Spleen (tissue), 7 donors: Measurements from ENCODE around the gene ST6GAL1.

Experiments used
- CTCF ChIP-seq, 11 experiments: fragments of 200-600 bp in 7 of 11; fragments of 450-650 bp in 4 of 11; sonication (generic) in 4 of 11; IDR thresholded peaks in 8 of 11; conservative IDR thresholded peaks in 3 of 11; 1 replicate in 7 of 11; 2 replicates in 4 of 11; pipeline versions ENCODE4 v1.4.0 to v1.8.0; 2016 to 2021; ENCODE audit warnings: antibody characterized with exemption in 11 of 11, inconsistent platforms in 4 of 11, mild to moderate bottlenecking in 1 of 11
- POLR2AphosphoS5 ChIP-seq, 3 donors: sonication (generic); formaldehyde crosslinking; IDR thresholded peaks; one replicate each; pipeline ENCODE4 v1.5.1; 2017; ENCODE audit warnings: antibody characterized with exemption in 3 of 3
- donor health status: DM: no; HTN: no; CAD: no; lungs with moderate emphysema.
- donor health status: DM: no; HTN: no; CAD: no.
- donor health status: DM: no; HTN: no; CAD: no.

- TF ChIP-seq CTCF (IDR thresholded peaks at IDR 0.05 in 8 of 11, conservative IDR thresholded peaks at IDR 0.05 in 3 of 11): no peak
- TF ChIP-seq POLR2AphosphoS5 (IDR thresholded peaks at IDR 0.05): no peak
Measured at GRCh38 chr3:187102073-187102634, 171.8 kb downstream of the ST6GAL1 start.
